A549 (cell line): ENCODE measurements around the gene CNBP. TPM values are rescaled to one million over a fixed set of nuclear protein-coding genes. Genes with fewer than 3 reads are reported as not detected.

ENCODE experiments used
- CBX8 ChIP-seq: fragments of 200-600 bp; sonication (generic); IDR thresholded peaks from 2 replicates; pipeline ENCODE4 v1.6.1; 2016
- CEBPB ChIP-seq, 2 experiments: fragments of >200 bp in 1 of 2; sonication (Bioruptor Twin) in 1 of 2; formaldehyde crosslinking in 1 of 2; IDR thresholded peaks; 2 replicates each; pipeline ENCODE4 v1.6.1; 2012 to 2016
- CHD2 ChIP-seq: fragments of 150-350 bp; IDR thresholded peaks from 2 replicates; pipeline ENCODE4 v1.6.1; 2014; ENCODE audit warnings: low read length; ENCODE audit not compliant: partially characterized antibody
- EHF ChIP-seq: fragments of 250-450 bp; sonication (Bioruptor Pico); IDR thresholded peaks from 2 replicates; pipeline ENCODE4 v1.5.0; 2020; ENCODE audit warnings: mild to moderate bottlenecking
- EHMT2 ChIP-seq: fragments of 200-600 bp; sonication (generic); IDR thresholded peaks from 2 replicates; pipeline ENCODE4 v1.6.1; 2016; ENCODE audit warnings: antibody characterized with exemption, low read depth, mild to moderate bottlenecking, moderate library complexity
- ESRRA ChIP-seq: fragments of 150-350 bp; IDR thresholded peaks from 2 replicates; pipeline ENCODE4 v1.6.1; 2014; ENCODE audit warnings: mild to moderate bottlenecking, low read length, borderline replicate concordance
- FOSB ChIP-seq: fragments of 250-450 bp; sonication (Bioruptor Pico); IDR thresholded peaks from 2 replicates; pipeline ENCODE4 v1.5.0; 2020; ENCODE audit warnings: mild to moderate bottlenecking, moderate library complexity
- FOSL2 ChIP-seq, 2 experiments: fragments of 450-650 bp in 1 of 2; fragments of >200 bp in 1 of 2; sonication (Bioruptor Twin) in 1 of 2; formaldehyde crosslinking; IDR thresholded peaks; 2 replicates each; pipeline versions ENCODE4 v1.5.0 to v1.6.1; 2016 to 2020; ENCODE audit warnings: mild to moderate bottlenecking in 1 of 2, moderate library complexity in 1 of 2
- HDAC2 ChIP-seq: fragments of 200-600 bp; sonication (generic); IDR thresholded peaks from 2 replicates; pipeline ENCODE4 v1.6.1; 2016
- HEYL ChIP-seq: fragments of 250-450 bp; sonication (Bioruptor Pico); IDR thresholded peaks from 2 replicates; pipeline ENCODE4 v1.8.0; 2021; ENCODE audit warnings: mild to moderate bottlenecking, moderate library complexity
- HOXB13 ChIP-seq: fragments of 250-450 bp; sonication (Bioruptor Pico); IDR thresholded peaks from 2 replicates; pipeline ENCODE4 v1.5.0; 2020; ENCODE audit warnings: low read depth, mild to moderate bottlenecking, moderate library complexity
- JUNB ChIP-seq: fragments of >200 bp; sonication (Bioruptor Twin); formaldehyde crosslinking; IDR thresholded peaks from 2 replicates; pipeline ENCODE4 v1.6.1; 2016
- MAFK ChIP-seq: fragments of 450-650 bp; IDR thresholded peaks from 2 replicates; pipeline ENCODE4 v1.6.1; 2014; ENCODE audit not compliant: partially characterized antibody
- MYC ChIP-seq: IDR thresholded peaks from 2 replicates; pipeline ENCODE4 v1.6.1; 2012; ENCODE audit warnings: mild to moderate bottlenecking, inconsistent platforms, low read length, improper control_type of control experiment, borderline replicate concordance
- NR3C1 ChIP-seq: fragments of >200 bp; sonication (Bioruptor Twin); formaldehyde crosslinking; IDR thresholded peaks from 3 replicates; pipeline ENCODE4 v1.6.1; 2017
- PHF8 ChIP-seq: fragments of 200-600 bp; sonication (generic); IDR thresholded peaks from 2 replicates; pipeline ENCODE4 v1.6.1; 2016; ENCODE audit warnings: low read depth, mild to moderate bottlenecking, antibody characterized with exemption, moderate library complexity, borderline replicate concordance
- POLR2AphosphoS2 ChIP-seq: conservative IDR thresholded peaks from 2 replicates; pipeline ENCODE4 v1.6.1; 2012; ENCODE audit warnings: low read length, improper control_type of control experiment, inconsistent platforms
- RAD21 ChIP-seq, 2 experiments: fragments of >200 bp in 1 of 2; sonication (Bioruptor Twin) in 1 of 2; formaldehyde crosslinking in 1 of 2; IDR thresholded peaks in 1 of 2; conservative IDR thresholded peaks in 1 of 2; 2 replicates in 1 of 2; 3 replicates in 1 of 2; pipeline ENCODE4 v1.6.1; 2012 to 2018; ENCODE audit warnings: inconsistent platforms in 1 of 2
- RCOR1 ChIP-seq: fragments of 150-350 bp; IDR thresholded peaks from 2 replicates; pipeline ENCODE4 v1.6.1; 2014; ENCODE audit warnings: antibody characterized with exemption, low read length, low read depth
- RFX5 ChIP-seq: fragments of 450-650 bp; IDR thresholded peaks from 2 replicates; pipeline ENCODE4 v1.7.1; 2014; ENCODE audit warnings: antibody characterized with exemption, mild to moderate bottlenecking, moderate library complexity
- RNF2 ChIP-seq: fragments of 200-600 bp; sonication (generic); IDR thresholded peaks from 2 replicates; pipeline ENCODE4 v1.6.1; 2016; ENCODE audit warnings: low read depth, mild to moderate bottlenecking, antibody characterized with exemption, moderate library complexity, borderline replicate concordance
- TP53 ChIP-seq: fragments of 250-450 bp; sonication (Bioruptor Pico); IDR thresholded peaks from 2 replicates; pipeline ENCODE4 v1.5.0; 2021; ENCODE audit warnings: mild to moderate bottlenecking, moderate library complexity
- ZC3H11A ChIP-seq: fragments of 450-650 bp; IDR thresholded peaks from 2 replicates; pipeline ENCODE4 v1.6.1; 2014; ENCODE audit warnings: antibody characterized with exemption, mild to moderate bottlenecking
- ZFP36 ChIP-seq: fragments of 450-650 bp; IDR thresholded peaks from 2 replicates; pipeline ENCODE4 v1.6.1; 2014; ENCODE audit warnings: borderline replicate concordance; ENCODE audit not compliant: partially characterized antibody
- ZSCAN20 ChIP-seq: fragments of 250-450 bp; sonication (Bioruptor Pico); IDR thresholded peaks from 2 replicates; pipeline ENCODE4 v1.8.0; 2022; ENCODE audit warnings: mild to moderate bottlenecking, moderate library complexity
- polyA plus RNA-seq, 4 experiments: library from polyadenylated mRNA; depleted of rRNA in 3 of 4; stranded (reverse); fragments of >200 nt; fragmentation: RNase III in 1 of 4; extraction: RNeasy Plus Mini Kit Qiagen cat#74134 plus additional on column Dnase treatment in 1 of 4; gene quantifications; 2 replicates in 3 of 4; 3 replicates in 1 of 4; pipeline ENCODE4 v1.2.3, GENCODE V29; 2011 to 2017
- TF ChIP-seq, protein P1 (sequence below): IDR thresholded peaks from 2 replicates; pipeline ENCODE4 v1.6.1; 2012; ENCODE audit warnings: low read depth, borderline replicate concordance
- TF ChIP-seq, protein P2 (sequence below): fragments of 250-450 bp; sonication (Bioruptor Pico); IDR thresholded peaks from 2 replicates; pipeline ENCODE4 v1.5.0; 2021; ENCODE audit warnings: mild to moderate bottlenecking, moderate library complexity, borderline replicate concordance
- TF ChIP-seq, protein P3 (sequence below): fragments of 150-350 bp; IDR thresholded peaks from 2 replicates; pipeline ENCODE4 v1.6.1; 2014; ENCODE audit warnings: low read depth, mild to moderate bottlenecking, low read length
- TF ChIP-seq, protein P4 (sequence below): fragments of 250-450 bp; sonication (Bioruptor Pico); IDR thresholded peaks from 2 replicates; pipeline ENCODE4 v1.5.0; 2020; ENCODE audit warnings: low read depth, mild to moderate bottlenecking, moderate library complexity
- TF ChIP-seq, protein P5 (sequence below): IDR thresholded peaks from 2 replicates; pipeline ENCODE4 v1.6.1; 2012

The CNBP gene
- polyA plus RNA-seq, 2 of the 4 experiments (the other 2 are of a cell fraction) = 312 to 365 TPM

DNA sequence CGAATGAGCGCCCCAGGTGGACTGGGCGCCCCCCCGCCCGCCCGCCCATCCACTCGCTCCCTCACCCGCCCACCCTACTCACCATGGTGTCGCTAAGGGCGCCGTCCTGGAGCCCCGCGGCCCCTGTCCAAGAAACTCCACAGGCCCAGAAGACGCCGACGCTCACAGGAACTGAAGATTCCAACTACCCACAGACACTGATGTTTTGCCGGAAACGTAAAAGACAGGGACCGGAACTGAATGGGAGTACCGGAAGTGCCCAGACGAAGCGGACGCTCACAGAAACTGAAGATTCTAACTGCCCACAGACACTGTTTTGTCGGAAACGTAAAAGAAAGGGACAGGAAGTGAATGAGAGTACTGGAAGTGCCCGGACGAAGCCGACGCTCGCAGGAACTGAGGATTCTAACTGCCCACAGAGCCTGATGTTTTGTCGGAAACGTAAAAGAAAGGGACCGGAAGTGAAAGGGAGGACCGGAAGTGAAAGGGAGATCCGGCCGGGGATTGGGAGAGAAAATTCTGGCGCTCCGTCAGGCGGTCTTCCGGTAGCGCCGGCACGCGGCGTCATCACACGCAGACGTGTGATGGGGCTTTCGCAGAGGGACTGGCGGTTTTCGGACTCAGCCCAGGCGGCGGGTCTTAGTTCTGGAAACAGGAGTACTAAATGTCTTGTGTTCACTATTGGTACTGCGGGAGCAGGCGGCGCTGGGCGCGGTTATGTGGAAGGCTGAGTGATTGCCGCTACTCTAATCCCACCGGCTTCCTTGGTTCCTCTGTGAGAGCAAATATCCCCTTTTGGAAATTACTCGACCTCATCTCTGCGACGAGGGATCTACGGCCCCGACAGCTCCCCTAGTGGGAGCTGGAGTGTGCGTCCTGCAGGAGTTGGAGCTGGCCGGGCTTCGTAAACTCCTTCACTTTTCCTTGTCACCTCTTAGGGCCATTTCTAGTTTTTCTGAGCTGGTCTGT, 22.5 kb downstream of the CNBP start, which contains the start of gene ISY1 (continued):
- TF ChIP-seq, protein P1, sequence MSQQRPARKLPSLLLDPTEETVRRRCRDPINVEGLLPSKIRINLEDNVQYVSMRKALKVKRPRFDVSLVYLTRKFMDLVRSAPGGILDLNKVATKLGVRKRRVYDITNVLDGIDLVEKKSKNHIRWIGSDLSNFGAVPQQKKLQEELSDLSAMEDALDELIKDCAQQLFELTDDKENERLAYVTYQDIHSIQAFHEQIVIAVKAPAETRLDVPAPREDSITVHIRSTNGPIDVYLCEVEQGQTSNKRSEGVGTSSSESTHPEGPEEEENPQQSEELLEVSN = peak; percentile 63
- TF ChIP-seq, protein P2, sequence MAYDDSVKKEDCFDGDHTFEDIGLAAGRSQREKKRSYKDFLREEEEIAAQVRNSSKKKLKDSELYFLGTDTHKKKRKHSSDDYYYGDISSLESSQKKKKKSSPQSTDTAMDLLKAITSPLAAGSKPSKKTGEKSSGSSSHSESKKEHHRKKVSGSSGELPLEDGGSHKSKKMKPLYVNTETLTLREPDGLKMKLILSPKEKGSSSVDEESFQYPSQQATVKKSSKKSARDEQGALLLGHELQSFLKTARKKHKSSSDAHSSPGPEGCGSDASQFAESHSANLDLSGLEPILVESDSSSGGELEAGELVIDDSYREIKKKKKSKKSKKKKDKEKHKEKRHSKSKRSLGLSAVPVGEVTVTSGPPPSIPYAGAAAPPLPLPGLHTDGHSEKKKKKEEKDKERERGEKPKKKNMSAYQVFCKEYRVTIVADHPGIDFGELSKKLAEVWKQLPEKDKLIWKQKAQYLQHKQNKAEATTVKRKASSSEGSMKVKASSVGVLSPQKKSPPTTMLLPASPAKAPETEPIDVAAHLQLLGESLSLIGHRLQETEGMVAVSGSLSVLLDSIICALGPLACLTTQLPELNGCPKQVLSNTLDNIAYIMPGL (CRISPR knock-in tag) = no peak
- TF ChIP-seq HOXB13 (CRISPR knock-in tag) = no peak
- TF ChIP-seq RFX5 = no peak
- TF ChIP-seq CHD2 = no peak
- TF ChIP-seq TP53 (CRISPR knock-in tag) = no peak
- TF ChIP-seq CBX8 = no peak
- TF ChIP-seq RNF2 = no peak
- TF ChIP-seq, protein P3, sequence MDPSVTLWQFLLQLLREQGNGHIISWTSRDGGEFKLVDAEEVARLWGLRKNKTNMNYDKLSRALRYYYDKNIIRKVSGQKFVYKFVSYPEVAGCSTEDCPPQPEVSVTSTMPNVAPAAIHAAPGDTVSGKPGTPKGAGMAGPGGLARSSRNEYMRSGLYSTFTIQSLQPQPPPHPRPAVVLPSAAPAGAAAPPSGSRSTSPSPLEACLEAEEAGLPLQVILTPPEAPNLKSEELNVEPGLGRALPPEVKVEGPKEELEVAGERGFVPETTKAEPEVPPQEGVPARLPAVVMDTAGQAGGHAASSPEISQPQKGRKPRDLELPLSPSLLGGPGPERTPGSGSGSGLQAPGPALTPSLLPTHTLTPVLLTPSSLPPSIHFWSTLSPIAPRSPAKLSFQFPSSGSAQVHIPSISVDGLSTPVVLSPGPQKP = 0 out of 2 replicates have a peak, but pooled peaks have one; percentile 67
- TF ChIP-seq POLR2AphosphoS2 = no peak
- no peak for TF ChIP-seq ZFP36
- no peak for TF ChIP-seq HDAC2
- no peak for TF ChIP-seq ZC3H11A
- TF ChIP-seq, protein P4, sequence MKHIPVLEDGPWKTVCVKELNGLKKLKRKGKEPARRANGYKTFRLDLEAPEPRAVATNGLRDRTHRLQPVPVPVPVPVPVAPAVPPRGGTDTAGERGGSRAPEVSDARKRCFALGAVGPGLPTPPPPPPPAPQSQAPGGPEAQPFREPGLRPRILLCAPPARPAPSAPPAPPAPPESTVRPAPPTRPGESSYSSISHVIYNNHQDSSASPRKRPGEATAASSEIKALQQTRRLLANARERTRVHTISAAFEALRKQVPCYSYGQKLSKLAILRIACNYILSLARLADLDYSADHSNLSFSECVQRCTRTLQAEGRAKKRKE = no peak
- TF ChIP-seq JUNB = no peak
- TF ChIP-seq MAFK = no peak
- TF ChIP-seq EHF (CRISPR knock-in tag) = no peak
- TF ChIP-seq, protein P5, sequence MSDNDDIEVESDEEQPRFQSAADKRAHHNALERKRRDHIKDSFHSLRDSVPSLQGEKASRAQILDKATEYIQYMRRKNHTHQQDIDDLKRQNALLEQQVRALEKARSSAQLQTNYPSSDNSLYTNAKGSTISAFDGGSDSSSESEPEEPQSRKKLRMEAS = peak; percentile 90
- no peak for TF ChIP-seq ESRRA
- TF ChIP-seq EHMT2 = no peak
- peak; percentile 32 to 42; a peak in 3 of 5 replicates for TF ChIP-seq RAD21 (conservative IDR thresholded peaks at IDR 0.05 in 1 of 2, IDR thresholded peaks at IDR 0.05 in 1 of 2)
- TF ChIP-seq FOSB (CRISPR knock-in tag) = no peak
- TF ChIP-seq RCOR1 = no peak
- TF ChIP-seq CEBPB (IDR thresholded peaks at IDR 0.05) = no peak; a peak in 1 of 4 replicates
- peak; percentile 70 for TF ChIP-seq MYC
- TF ChIP-seq ZSCAN20 (CRISPR knock-in tag) = no peak
- peak; percentile 66 for TF ChIP-seq PHF8
- TF ChIP-seq HEYL (CRISPR knock-in tag) = no peak
- TF ChIP-seq FOSL2 (IDR thresholded peaks at IDR 0.05) = no peak
- TF ChIP-seq FOSL2 (CRISPR knock-in tag; IDR thresholded peaks at IDR 0.05) = no peak
- no peak for TF ChIP-seq NR3C1
